GM19193 (cell line): ENCODE measurements around the gene PPP2R5C.

ENCODE experiments used
- POLR2A ChIP-seq: IDR thresholded peaks from 4 replicates; pipeline ENCODE4 v1.6.1; 2011; ENCODE audit not compliant: insufficient read depth, insufficient read length; ENCODE audit errors: extremely low read depth

Gene PPP2R5C

GRCh38 chr14:101867854-101868253, 106.3 kb downstream of the PPP2R5C start:
- no peak for TF ChIP-seq POLR2A

GRCh38 chr14:101869217-101869616, 107.7 kb downstream of the PPP2R5C start:
- TF ChIP-seq POLR2A, result no peak

GRCh38 chr14:101870273-101870939, 108.9 kb downstream of the PPP2R5C start:
- no peak for TF ChIP-seq POLR2A

- no peak for TF ChIP-seq POLR2A
Observed at GRCh38 chr14:101872346-101872745, 110.8 kb downstream of the PPP2R5C start.

- TF ChIP-seq POLR2A, result no peak
Observed at GRCh38 chr14:101873076-101873825, 111.7 kb downstream of the PPP2R5C start.

GRCh38 chr14:101873991-101874390, 112.5 kb downstream of the PPP2R5C start:
- no peak for TF ChIP-seq POLR2A

GRCh38 chr14:101875041-101875726, 113.7 kb downstream of the PPP2R5C start:
- TF ChIP-seq POLR2A, result no peak

- no peak for TF ChIP-seq POLR2A
Observed at GRCh38 chr14:101875727-101876554, 114.4 kb downstream of the PPP2R5C start.

GRCh38 chr14:101876555-101876938, 115.0 kb downstream of the PPP2R5C start:
- no peak for TF ChIP-seq POLR2A

GRCh38 chr14:101877766-101878165, 116.3 kb downstream of the PPP2R5C start:
- TF ChIP-seq POLR2A, result no peak

- TF ChIP-seq POLR2A, result no peak
Observed at GRCh38 chr14:101878211-101878821, 116.8 kb downstream of the PPP2R5C start.

- no peak for TF ChIP-seq POLR2A
Observed at GRCh38 chr14:101878822-101879528, 117.5 kb downstream of the PPP2R5C start.

GRCh38 chr14:101879529-101880336, 118.2 kb downstream of the PPP2R5C start:
- no peak for TF ChIP-seq POLR2A

- TF ChIP-seq POLR2A, result no peak
Observed at GRCh38 chr14:101881426-101881825, 119.9 kb downstream of the PPP2R5C start.
